Endothelial cell of umbilical vein (primary cell): ENCODE data around the gene RNF150. TPM values are rescaled to one million over a fixed set of nuclear protein-coding genes. Genes with fewer than 3 reads are reported as not detected.

Experiments used
- BruUV-seq: library from RNA; stranded (reverse); fragments of 400-500 nt; replicated peaks from 2 replicates; lab custom pipeline; 2021; lab: Mats Ljungman, UMichigan
- CTCF ChIA-PET: fragments of 300-600, 350-600 bp; sonication (Branson Sonifier 250); formaldehyde crosslinking; loops from one replicate; lab custom pipeline; 2021; ENCODE audit warnings: antibody characterized with exemption, inconsistent platforms; lab: Charles Lee
- POLR2A ChIA-PET: fragments of 300-600, 350-600 bp; sonication (Branson Sonifier 250); formaldehyde crosslinking; loops from one replicate; lab custom pipeline; 2021; ENCODE audit warnings: antibody characterized with exemption, inconsistent platforms; lab: Charles Lee
- DNase-seq: peaks from one replicate; pipeline ENCODE4 v3.0.0-alpha.2; 2011; ENCODE audit warnings: low read depth, low spot score
- FAIRE-seq: peaks from 2 replicates; lab custom pipeline; 2011; peaks lifted over from hg19 to GRCh38; lab: Jason Lieb, UNC
- H2AFZ ChIP-seq: 2 replicates; pipeline ENCODE4 v1.6.0; 2012; ENCODE audit warnings: low read depth, low read length, control low read depth, inconsistent platforms
- H3K27ac ChIP-seq: 2 replicates; pipeline ENCODE4 v1.5.1; 2011; ENCODE audit warnings: low read depth, mild to moderate bottlenecking, control low read depth, low read length, moderate library complexity; ENCODE audit not compliant: insufficient read depth
- H3K27me3 ChIP-seq, 2 experiments: 2 replicates each; pipeline versions ENCODE4 v1.6.0 to v1.6.1; 2011; ENCODE audit warnings: low read length in 2 of 2, mixed read lengths in 1 of 2; ENCODE audit not compliant: control insufficient read depth in 2 of 2, insufficient read depth in 2 of 2
- H3K36me3 ChIP-seq, 2 experiments: 2 replicates in 1 of 2; 3 replicates in 1 of 2; pipeline ENCODE4 v1.5.1; 2011; ENCODE audit warnings: low read length in 2 of 2, mild to moderate bottlenecking in 1 of 2, moderate library complexity in 1 of 2; ENCODE audit not compliant: control insufficient read depth in 2 of 2, insufficient read depth in 2 of 2; ENCODE audit errors: extremely low read depth in 1 of 2
- H3K4me1 ChIP-seq: 3 replicates; pipeline ENCODE4 v1.5.1; 2011; ENCODE audit warnings: mild to moderate bottlenecking, low read length; ENCODE audit not compliant: control insufficient read depth, insufficient read depth; ENCODE audit errors: extremely low read depth
- H3K4me2 ChIP-seq: 2 replicates; pipeline ENCODE4 v1.6.1; 2011; ENCODE audit warnings: low read length, control low read depth, mixed read lengths; ENCODE audit not compliant: insufficient read depth
- H3K4me3 ChIP-seq, 3 experiments: fragments of 200-600 bp in 1 of 3; sonication (generic), shearing (Covaris generic) in 1 of 3; replicated peaks in 1 of 3; 2 replicates each; pipeline ENCODE4 v1.5.1; 2011 to 2016; ENCODE audit warnings: control low read depth in 3 of 3, low read length in 3 of 3, mild to moderate bottlenecking in 2 of 3, inconsistent platforms in 1 of 3, low read depth in 1 of 3, moderate library complexity in 1 of 3; ENCODE audit not compliant: insufficient read depth in 1 of 3
- H3K79me2 ChIP-seq: 2 replicates; pipeline ENCODE4 v1.6.0; 2012; ENCODE audit warnings: low read length, inconsistent platforms; ENCODE audit not compliant: control insufficient read depth, insufficient read depth
- H3K9ac ChIP-seq: replicated peaks from 2 replicates; pipeline ENCODE3; 2011; ENCODE audit warnings: low read length, control low read depth; ENCODE audit not compliant: insufficient read depth; ENCODE audit errors: extremely low read depth
- H3K9me1 ChIP-seq: replicated peaks from 3 replicates; pipeline ENCODE4 v1.6.0; 2011; ENCODE audit warnings: mild to moderate bottlenecking, low read length; ENCODE audit not compliant: control insufficient read depth, insufficient read depth; ENCODE audit errors: extremely low read depth
- H3K9me3 ChIP-seq: replicated peaks from 2 replicates; pipeline ENCODE4 v1.5.1; 2012; ENCODE audit warnings: low read length, inconsistent platforms; ENCODE audit not compliant: control insufficient read depth, insufficient read depth
- H4K20me1 ChIP-seq: replicated peaks from 2 replicates; pipeline ENCODE3; 2011; ENCODE audit warnings: mild to moderate bottlenecking, low read length; ENCODE audit not compliant: control insufficient read depth, insufficient read depth; ENCODE audit errors: extremely low read depth
- CTCF ChIP-seq, 2 donors: IDR thresholded peaks; 1 replicate in 1 of 2; 2 replicates in 1 of 2; pipeline ENCODE4 v1.5.1; 2011; ENCODE audit warnings: low read length in 2 of 2, mild to moderate bottlenecking in 2 of 2, moderate library complexity in 2 of 2, control low read depth in 1 of 2, inconsistent platforms in 1 of 2, low read depth in 1 of 2; ENCODE audit not compliant: insufficient read depth in 1 of 2; ENCODE audit errors: extremely low read depth in 1 of 2
- GATA2 ChIP-seq: IDR thresholded peaks from 2 replicates; pipeline ENCODE4 v1.7.0; 2011; ENCODE audit warnings: low read depth, mild to moderate bottlenecking, moderate library complexity, mixed read lengths, low read length; ENCODE audit not compliant: insufficient read length, insufficient read depth
- JUN ChIP-seq: IDR thresholded peaks from 2 replicates; pipeline ENCODE4 v1.6.1; 2011; ENCODE audit warnings: borderline replicate concordance, low read depth; ENCODE audit not compliant: insufficient read length, insufficient read depth
- MYC ChIP-seq: IDR thresholded peaks from one replicate; pipeline ENCODE4 v1.6.1; 2011; ENCODE audit warnings: mild to moderate bottlenecking, low read depth, low read length
- POLR2A ChIP-seq: IDR thresholded peaks from 2 replicates; pipeline ENCODE4 v1.6.1; 2012; ENCODE audit warnings: low read depth, mild to moderate bottlenecking, control low read depth, low read length
- POLR2AphosphoS5 ChIP-seq: IDR thresholded peaks from 2 replicates; pipeline ENCODE4 v1.6.1; 2012; ENCODE audit warnings: low read depth, mild to moderate bottlenecking, control low read depth, low read length, moderate library complexity; ENCODE audit not compliant: insufficient read depth
- dilution Hi-C: fragments of 300-500 bp; cut with MboI; formaldehyde crosslinking; loops from one replicate; pipeline ENCODE4 v1.15.0; 2019; ENCODE audit warnings: low sequenced_read_pairs; ENCODE audit not compliant: extremely low pct_ligation_motif_present
- intact Hi-C: fragments of 100-400 bp; cut with micrococcal nuclease; formaldehyde crosslinking; loops from one replicate; pipeline ENCODE4 v1.10.0; 2022
- polyA plus RNA-seq, 4 experiments: library from polyadenylated mRNA; depleted of rRNA in 3 of 4; stranded (reverse) in 3 of 4; unstranded in 1 of 4; fragments of >200 nt; gene quantifications; 2 replicates each; pipeline versions ENCODE4 v1.2.1 to v1.2.3, GENCODE V29; 2011 to 2012; ENCODE audit warnings: missing spikeins in 1 of 4
- total RNA-seq: library from RNA; stranded (reverse); gene quantifications from 2 replicates; pipeline ENCODE4 v1.2.3, GENCODE V29; 2021

RNF150 gene
- total and polyA plus RNA-seq, 2 donors (not counting 3 experiments of a cell fraction or from before 2014, with no cell fraction given) = 0.33 to 0.35 TPM

DNA sequence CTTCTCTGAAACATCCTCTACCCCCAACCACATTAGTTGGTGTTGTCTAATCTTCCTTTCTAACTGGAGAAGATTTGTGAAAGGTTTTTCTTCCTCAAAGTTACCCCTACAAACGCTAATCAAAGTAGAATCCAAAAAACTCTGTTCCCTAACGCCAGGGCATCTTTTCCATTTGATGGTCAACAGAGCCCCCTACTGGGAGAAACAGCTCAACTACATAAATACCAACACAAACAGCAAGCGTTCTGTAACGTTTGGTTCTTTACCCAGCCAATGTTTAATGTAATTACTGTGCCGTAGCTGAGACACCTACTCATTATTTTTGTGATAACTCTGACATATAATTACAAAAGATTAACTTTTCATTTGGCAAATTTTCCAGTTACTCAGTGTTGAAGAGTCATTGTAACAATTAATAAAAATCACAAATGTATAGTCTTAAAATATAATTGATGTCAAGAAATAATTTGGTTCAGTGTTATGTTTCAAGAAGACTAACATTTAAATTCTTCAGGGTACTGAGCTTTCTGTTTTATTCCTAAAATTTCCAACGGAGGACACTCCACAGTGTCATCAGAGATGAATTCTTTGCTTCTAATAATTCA, 282.1 kb downstream of the RNF150 start:
- Histone ChIP-seq H3K9me3 (no peaks in the 10 kb centered on the region), H4K20me1 (no peaks in the 10 kb centered on the region), H3K9me1 (no peaks in the 10 kb centered on the region), H3K4me3 (no peak overlapping the region), H3K36me3 (no peaks in the 10 kb centered on the region), H3K27ac (no peak overlapping the region), H3K79me2 (no peaks in the 10 kb centered on the region), H2AFZ (no peak overlapping the region), H3K4me2 (no peak overlapping the region), H3K27me3 (peaks cover 2 to 9% of the 10 kb centered on the region in 2 experiments), H3K4me1 (no peaks in the 10 kb centered on the region), H3K9ac (no peak overlapping the region)
- dilution Hi-C loops (no loop called here), intact Hi-C loops (loop anchor here (1.0 kb wide), 8 partner anchors 94 to 491 kb away; partner anchors contain the start of genes CLGN and ELMOD2)
- ChIA-PET POLR2A (no interaction called here), CTCF (interaction anchor here (0.6 to 6.0 kb wide), 45 partner anchors 8 to 520 kb away, joined by 3 to 118 read pairs (median 4); partner anchors contain the start of genes CLGN, ELMOD2, SCOC and TBC1D9)
- DNase-seq = peak; percentile 69
- no peak for TF ChIP-seq POLR2AphosphoS5
- TF ChIP-seq CTCF (IDR thresholded peaks at IDR 0.05; ENCODE audit: extremely low read depth in 1 of 2, insufficient read depth in 1 of 2, low read depth in 1 of 2, low read length in 2 of 2) = peak; percentile 65 to 69
- TF ChIP-seq JUN = no peak
- no peak for TF ChIP-seq MYC
- BruUV-seq = no TSS peak
- FAIRE-seq = peak; percentile 88

GRCh38 chr4:140849526-140849925, 283.7 kb downstream of the RNF150 start:
- no peaks in the 10 kb centered on the region for H3K4me1 ChIP-seq
- H3K27me3 ChIP-seq = peaks cover 2 to 9% of the 10 kb centered on the region in 2 experiments
- DNase-seq (no peak), FAIRE-seq (no peak)
- no peak overlapping the region for H3K9ac ChIP-seq
- BruUV-seq = no TSS peak
- TF ChIP-seq JUN (no peak), MYC (no peak), GATA2 (no peak), CTCF (IDR thresholded peaks at IDR 0.05; ENCODE audit: extremely low read depth in 1 of 2, insufficient read depth in 1 of 2, low read depth in 1 of 2, low read length in 2 of 2) (no peak), POLR2AphosphoS5 (no peak), POLR2A (no peak)
- H3K9me3 ChIP-seq = no peaks in the 10 kb centered on the region
- H3K4me2 ChIP-seq = no peak overlapping the region
- H3K79me2 ChIP-seq = no peaks in the 10 kb centered on the region
- H3K27ac ChIP-seq = no peak overlapping the region
- H3K4me3 ChIP-seq = no peak overlapping the region
- intact Hi-C loops (no loop called here), dilution Hi-C loops (no loop called here)
- ChIA-PET POLR2A (no interaction called here), CTCF (interaction anchor here (0.7 to 6.0 kb wide), 10 partner anchors 10 to 999 kb away, joined by 3 to 118 read pairs (median 7); partner anchors contain the start of gene SCOC)
- no peaks in the 10 kb centered on the region for H4K20me1 ChIP-seq
- H3K9me1 ChIP-seq = no peaks in the 10 kb centered on the region
- no peak overlapping the region for H2AFZ ChIP-seq
- H3K36me3 ChIP-seq = no peaks in the 10 kb centered on the region
